Stimulated activated naive CD8-positive, alpha-beta T cell treated with anti-CD3 and anti-CD28 coated beads, Interleukin-15, amount 100 ng/mL, for 72 hours (primary cell): Measurements from ENCODE around the gene MRPL14.

Experiments used
- ATAC-seq: fragments of 150-1000 bp; cut with Tn5 transposase; 2 replicates; pipeline ENCODE4 v1.10.0; 2021; ENCODE audit warnings: mild to moderate bottlenecking, moderate library complexity
- DNase-seq, 2 donors: peaks; one replicate each; pipeline ENCODE4 v3.0.0; 2021 to 2022
- H3K27ac Mint-ChIP-seq, 2 donors: one replicate each; pipeline ENCODE4 v1.8.0; 2022; ENCODE audit warnings: mild to moderate bottlenecking in 2 of 2, mixed read lengths in 2 of 2, moderate library complexity in 2 of 2
- H3K27me3 Mint-ChIP-seq: one replicate; pipeline ENCODE4 v1.8.0; 2022; ENCODE audit warnings: mixed read lengths
- H3K4me1 Mint-ChIP-seq: one replicate; pipeline ENCODE4 v1.8.0; 2022; ENCODE audit warnings: mild to moderate bottlenecking, mixed read lengths
- H3K4me3 Mint-ChIP-seq, 2 donors: one replicate each; pipeline ENCODE4 v1.8.0; 2022; ENCODE audit warnings: mild to moderate bottlenecking in 2 of 2, mixed read lengths in 2 of 2, moderate library complexity in 1 of 2
- H3K9me3 Mint-ChIP-seq, 2 donors: one replicate each; pipeline ENCODE4 v1.8.0; 2022; ENCODE audit warnings: mixed read lengths in 2 of 2

Gene MRPL14

GRCh38 chr6:44086931-44087574, 40.2 kb downstream of the MRPL14 start:
- H3K27me3 Mint-ChIP-seq, result no peaks in the 10 kb centered on the region
- no peaks in the 10 kb centered on the region for H3K9me3 Mint-ChIP-seq
- DNase-seq (no peak), ATAC-seq (no peak)
- H3K4me1 Mint-ChIP-seq, result peaks cover 25% of the 10 kb centered on the region
- no peak overlapping the region for H3K4me3 Mint-ChIP-seq
- H3K27ac Mint-ChIP-seq, result no peak overlapping the region

- Mint-ChIP-seq H3K4me3 (no peak overlapping the region), H3K4me1 (peaks cover 22% of the 10 kb centered on the region)
- no peak for ATAC-seq
These were observed 42.0 kb downstream of the MRPL14 start for GRCh38 chr6:44085219-44085618.

GRCh38 chr6:44084231-44085014, 42.8 kb downstream of the MRPL14 start:
- peaks cover under 1% of the 10 kb centered on the region for H3K27me3 Mint-ChIP-seq
- ATAC-seq, result no peak
- H3K9me3 Mint-ChIP-seq, result no peaks in the 10 kb centered on the region
- H3K4me1 Mint-ChIP-seq, result peaks cover 20% of the 10 kb centered on the region
- H3K27ac Mint-ChIP-seq, result peak overlapping the region in 1 of 2 donors; percentile 8
- DNase-seq, result no peak
- H3K4me3 Mint-ChIP-seq, result no peak overlapping the region

More at GRCh38 chr6:44085219-44085618, 42.0 kb downstream of the MRPL14 start:
- Mint-ChIP-seq H3K9me3 (no peaks in the 10 kb centered on the region), H3K27ac (no peak overlapping the region), H3K27me3 (no peaks in the 10 kb centered on the region)
- no peak for DNase-seq

GRCh38 chr6:44082872-44083321, 44.4 kb downstream of the MRPL14 start:
- Mint-ChIP-seq H3K4me3 (no peak overlapping the region), H3K9me3 (no peaks in the 10 kb centered on the region), H3K27ac (no peak overlapping the region), H3K27me3 (peaks cover 16% of the 10 kb centered on the region), H3K4me1 (peaks cover 30% of the 10 kb centered on the region)
- no peak for ATAC-seq
- no peak for DNase-seq

- Mint-ChIP-seq H3K4me3 (no peak overlapping the region), H3K27ac (no peak overlapping the region), H3K9me3 (no peaks in the 10 kb centered on the region), H3K4me1 (peaks cover 38% of the 10 kb centered on the region), H3K27me3 (peaks cover 27% of the 10 kb centered on the region)
- ATAC-seq, result no peak
- DNase-seq, result no peak
These were observed 45.5 kb downstream of the MRPL14 start for GRCh38 chr6:44081753-44082152.

- Mint-ChIP-seq H3K9me3 (no peaks in the 10 kb centered on the region), H3K4me1 (peaks cover 36% of the 10 kb centered on the region), H3K27me3 (peaks cover 35% of the 10 kb centered on the region), H3K27ac (no peak overlapping the region), H3K4me3 (no peak overlapping the region)
- ATAC-seq, result no peak
- no peak for DNase-seq
These were observed 46.4 kb downstream of the MRPL14 start for GRCh38 chr6:44080561-44081521.

GRCh38 chr6:44079672-44080071, 47.6 kb downstream of the MRPL14 start:
- Mint-ChIP-seq H3K27ac (no peak overlapping the region), H3K27me3 (peaks cover 42% of the 10 kb centered on the region), H3K4me1 (peaks cover 42% of the 10 kb centered on the region), H3K9me3 (no peaks in the 10 kb centered on the region), H3K4me3 (no peak overlapping the region)
- no peak for DNase-seq
- ATAC-seq, result no peak

GRCh38 chr6:44078827-44079671, 48.2 kb downstream of the MRPL14 start:
- no peaks in the 10 kb centered on the region for H3K9me3 Mint-ChIP-seq
- peak; percentile 48 for ATAC-seq
- H3K27me3 Mint-ChIP-seq, result peaks cover 42% of the 10 kb centered on the region
- no peak overlapping the region for H3K27ac Mint-ChIP-seq
- H3K4me3 Mint-ChIP-seq, result no peak overlapping the region
- peaks cover 46% of the 10 kb centered on the region for H3K4me1 Mint-ChIP-seq
- DNase-seq, result peak; percentile 68 to 71

GRCh38 chr6:44078219-44078826, 48.9 kb downstream of the MRPL14 start:
- no peak overlapping the region for H3K4me3 Mint-ChIP-seq
- H3K9me3 Mint-ChIP-seq, result no peaks in the 10 kb centered on the region
- no peak for DNase-seq
- H3K4me1 Mint-ChIP-seq, result peaks cover 52% of the 10 kb centered on the region
- H3K27me3 Mint-ChIP-seq, result peaks cover 42% of the 10 kb centered on the region
- ATAC-seq, result no peak
- no peak overlapping the region for H3K27ac Mint-ChIP-seq

- Mint-ChIP-seq H3K4me3 (peak overlapping the region in 1 of 2 donors; percentile 58), H3K9me3 (no peaks in the 10 kb centered on the region), H3K4me1 (peaks cover 60% of the 10 kb centered on the region), H3K27ac (no peak overlapping the region), H3K27me3 (peaks cover 46% of the 10 kb centered on the region)
- DNase-seq, result no peak
- ATAC-seq, result no peak
These were observed 49.9 kb downstream of the MRPL14 start for GRCh38 chr6:44077214-44077946.

- ATAC-seq (no peak), DNase-seq (no peak)
- H3K27me3 Mint-ChIP-seq, result peaks cover 54% of the 10 kb centered on the region
- peak overlapping the region in 1 of 2 donors; percentile 52 for H3K4me3 Mint-ChIP-seq
- no peak overlapping the region for H3K27ac Mint-ChIP-seq
- H3K4me1 Mint-ChIP-seq, result peaks cover 63% of the 10 kb centered on the region
- H3K9me3 Mint-ChIP-seq, result no peaks in the 10 kb centered on the region
These were observed 50.7 kb downstream of the MRPL14 start for GRCh38 chr6:44076356-44077213.

- no peak for ATAC-seq
- peaks cover 62% of the 10 kb centered on the region for H3K27me3 Mint-ChIP-seq
- H3K4me3 Mint-ChIP-seq, result peak overlapping the region in 1 of 2 donors; percentile 37
- H3K9me3 Mint-ChIP-seq, result no peaks in the 10 kb centered on the region
- DNase-seq, result no peak
- H3K4me1 Mint-ChIP-seq, result peaks cover 63% of the 10 kb centered on the region
- no peak overlapping the region for H3K27ac Mint-ChIP-seq
These were observed 51.5 kb downstream of the MRPL14 start for GRCh38 chr6:44075647-44076355.
